Mesenchymal stem cell (in vitro differentiated cells and primary cell): Measurements from ENCODE around the gene USH2A.

Source experiments
- DNase-seq: peaks from one replicate; pipeline ENCODE4 v3.0.0-alpha.2; 2013
- H2AFZ ChIP-seq: one replicate; pipeline ENCODE4 v1.6.1; 2013; ENCODE audit warnings: low read depth, mild to moderate bottlenecking, control low read depth, inconsistent platforms, low read length, moderate library complexity
- H2AK5ac ChIP-seq: 2 replicates; pipeline ENCODE4 v1.6.1; 2013; ENCODE audit warnings: low read length, moderate library complexity, mild to moderate bottlenecking, inconsistent platforms; ENCODE audit not compliant: severe bottlenecking
- H2BK120ac ChIP-seq: one replicate; pipeline ENCODE4 v1.6.1; 2013; ENCODE audit warnings: low read depth, mild to moderate bottlenecking, inconsistent platforms, low read length, moderate library complexity
- H2BK12ac ChIP-seq, 2 experiments: one replicate each; pipeline ENCODE4 v1.6.1; 2013; ENCODE audit warnings: inconsistent platforms in 2 of 2, low read length in 2 of 2, mild to moderate bottlenecking in 2 of 2, moderate library complexity in 2 of 2, control low read depth in 1 of 2
- H2BK15ac ChIP-seq: one replicate; pipeline ENCODE4 v1.6.1; 2013; ENCODE audit warnings: mild to moderate bottlenecking, low read depth, inconsistent platforms; ENCODE audit not compliant: poor library complexity, severe bottlenecking
- H2BK5ac ChIP-seq: 2 replicates; pipeline ENCODE4 v1.6.1; 2013; ENCODE audit warnings: low read depth, mild to moderate bottlenecking, low read length, control low read depth, inconsistent platforms; ENCODE audit not compliant: poor library complexity, severe bottlenecking
- H3K14ac ChIP-seq, 2 experiments: one replicate each; pipeline ENCODE4 v1.6.1; 2013; ENCODE audit warnings: inconsistent platforms in 2 of 2, low read length in 2 of 2, control low read depth in 1 of 2, mild to moderate bottlenecking in 1 of 2, moderate library complexity in 1 of 2
- H3K18ac ChIP-seq, 2 experiments: one replicate each; pipeline ENCODE4 v1.6.1; 2013; ENCODE audit warnings: inconsistent platforms in 2 of 2, low read length in 2 of 2, control low read depth in 1 of 2, low read depth in 1 of 2, mild to moderate bottlenecking in 1 of 2
- H3K23ac ChIP-seq, 2 experiments: one replicate each; pipeline ENCODE4 v1.6.1; 2013; ENCODE audit warnings: inconsistent platforms in 2 of 2, low read length in 2 of 2, mild to moderate bottlenecking in 2 of 2, moderate library complexity in 2 of 2, control low read depth in 1 of 2
- H3K27ac ChIP-seq: 2 replicates; pipeline ENCODE4 v1.5.1; 2013; ENCODE audit warnings: mild to moderate bottlenecking, moderate library complexity, low read length, control low read depth, inconsistent platforms; ENCODE audit not compliant: poor library complexity, severe bottlenecking
- H3K27me3 ChIP-seq, 2 experiments: 2 replicates each; pipeline versions ENCODE4 v1.6.1 to v1.7.0; 2013; ENCODE audit warnings: low read length in 2 of 2, mild to moderate bottlenecking in 2 of 2, moderate library complexity in 2 of 2, control low read depth in 1 of 2, inconsistent platforms in 1 of 2; ENCODE audit not compliant: control insufficient read depth in 1 of 2, insufficient read depth in 1 of 2
- H3K36me3 ChIP-seq, 2 experiments: 2 replicates each; pipeline versions ENCODE4 v1.6.1 to v1.7.0; 2013; ENCODE audit warnings: low read length in 2 of 2, control low read depth in 1 of 2, inconsistent platforms in 1 of 2, low read depth in 1 of 2, mild to moderate bottlenecking in 1 of 2; ENCODE audit not compliant: insufficient read depth in 2 of 2, control insufficient read depth in 1 of 2
- H3K4ac ChIP-seq, 2 experiments: one replicate each; pipeline ENCODE4 v1.6.1; 2013; ENCODE audit warnings: inconsistent platforms in 2 of 2, low read length in 2 of 2, mild to moderate bottlenecking in 2 of 2, moderate library complexity in 2 of 2, control low read depth in 1 of 2, low read depth in 1 of 2
- H3K4me1 ChIP-seq: 2 replicates; pipeline ENCODE4 v1.6.1; 2013; ENCODE audit warnings: low read depth, low read length, control low read depth; ENCODE audit not compliant: control insufficient read depth, insufficient read depth
- H3K4me2 ChIP-seq: 2 replicates; pipeline ENCODE4 v1.6.1; 2013; ENCODE audit warnings: low read length, mild to moderate bottlenecking, inconsistent platforms; ENCODE audit not compliant: poor library complexity, severe bottlenecking
- H3K4me3 ChIP-seq, 2 experiments: 2 replicates each; pipeline versions ENCODE4 v1.5.1 to v1.7.0; 2013; ENCODE audit warnings: low read length in 2 of 2, mild to moderate bottlenecking in 2 of 2, control low read depth in 1 of 2, low read depth in 1 of 2; ENCODE audit not compliant: insufficient read depth in 1 of 2
- H3K79me1 ChIP-seq: replicated peaks from 2 replicates; pipeline ENCODE4 v1.6.1; 2013; ENCODE audit warnings: mild to moderate bottlenecking, control low read depth, low read length, inconsistent platforms; ENCODE audit not compliant: poor library complexity, severe bottlenecking
- H3K9ac ChIP-seq: 2 replicates; pipeline ENCODE4 v1.7.0; 2013; ENCODE audit warnings: mild to moderate bottlenecking, low read length, moderate library complexity
- H3K9me3 ChIP-seq: 2 replicates; pipeline ENCODE4 v1.7.0; 2013; ENCODE audit warnings: mild to moderate bottlenecking, low read length; ENCODE audit not compliant: control insufficient read depth
- H4K8ac ChIP-seq: one replicate; pipeline ENCODE4 v1.6.1; 2013; ENCODE audit warnings: inconsistent platforms, mild to moderate bottlenecking, low read length, moderate library complexity
- H4K91ac ChIP-seq: one replicate; pipeline ENCODE4 v1.6.1; 2013; ENCODE audit warnings: mild to moderate bottlenecking, low read length, inconsistent platforms
- WGBS: methylation state at CpG from one replicate; pipeline ENCODE4 v1.1.7; 2013; ENCODE audit warnings: mixed read lengths; 5-methylcytosine and 5-hydroxymethylcytosine counted together

Gene USH2A

DNA sequence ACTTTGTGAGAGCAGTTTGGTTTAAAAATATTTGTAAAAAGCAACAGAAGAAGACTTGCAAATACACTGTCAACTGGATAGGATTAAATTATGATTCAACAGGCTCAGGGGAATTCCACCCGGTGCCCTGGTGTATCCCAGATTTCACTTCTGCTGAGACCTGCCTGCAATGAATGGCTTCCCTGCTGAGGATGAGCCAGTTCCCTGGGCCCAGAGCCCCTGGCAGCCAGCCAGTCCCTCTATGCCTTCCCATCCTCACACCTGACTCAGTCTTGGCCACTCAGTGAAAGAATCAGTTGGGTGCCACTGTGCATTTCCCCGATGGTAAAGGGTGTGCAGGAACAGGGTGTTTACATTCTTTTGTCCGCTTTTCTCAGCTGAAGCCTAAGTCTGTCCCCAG is 791.8 kb downstream of the USH2A start:
- Histone ChIP-seq H2AFZ (no peak overlapping the region), H3K4me3 (no peak overlapping the region), H3K4ac (no peak overlapping the region), H4K8ac (no peak overlapping the region), H3K27ac (no peak overlapping the region), H3K4me2 (no peak overlapping the region), H3K9me3 (no peaks in the 10 kb centered on the region), H2BK12ac (no peak overlapping the region), H3K36me3 (no peaks in the 10 kb centered on the region), H2BK5ac (no peak overlapping the region), H3K23ac (no peak overlapping the region), H4K91ac (no peak overlapping the region), H3K4me1 (peaks cover 6% of the 10 kb centered on the region), H3K14ac (no peak overlapping the region), H2AK5ac (no peak overlapping the region), H3K9ac (no peak overlapping the region), H3K79me1 (no peaks in the 10 kb centered on the region), H2BK15ac (no peak overlapping the region), H3K27me3 (no peaks in the 10 kb centered on the region), H3K18ac (no peak overlapping the region), H2BK120ac (no peak overlapping the region)
- DNase-seq: peak; percentile 6
- WGBS: 61% methylated on average over 3 of the region's 3 CpGs

DNA sequence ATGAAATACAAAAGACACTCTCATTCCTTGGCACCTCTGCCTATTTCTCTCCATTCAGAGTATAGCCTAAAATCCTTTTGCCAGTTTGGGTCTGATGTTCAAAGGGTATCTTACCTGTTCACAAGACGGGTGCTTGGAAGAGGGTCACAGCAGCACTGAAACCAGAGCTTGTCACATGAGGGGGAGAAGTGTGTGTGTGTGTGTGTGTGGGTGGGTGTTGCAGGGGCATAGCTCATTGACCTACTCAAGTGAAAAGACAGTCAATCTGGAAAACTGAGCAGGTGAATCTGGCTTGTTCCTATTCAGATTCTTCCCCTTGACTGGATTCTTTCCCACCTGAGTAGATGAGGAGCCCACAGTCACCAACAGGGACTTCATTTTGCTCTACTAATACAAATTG is 792.2 kb downstream of the USH2A start:
- Histone ChIP-seq H3K23ac (no peak overlapping the region), H2BK120ac (no peak overlapping the region), H3K14ac (no peak overlapping the region), H3K9ac (no peak overlapping the region), H2AK5ac (no peak overlapping the region), H3K79me1 (no peaks in the 10 kb centered on the region), H4K91ac (no peak overlapping the region), H3K9me3 (no peaks in the 10 kb centered on the region), H3K4me3 (no peak overlapping the region), H3K4ac (no peak overlapping the region), H2BK5ac (no peak overlapping the region), H2BK15ac (no peak overlapping the region), H3K4me2 (no peak overlapping the region), H2AFZ (no peak overlapping the region), H4K8ac (no peak overlapping the region), H3K36me3 (no peaks in the 10 kb centered on the region), H2BK12ac (no peak overlapping the region), H3K27ac (no peak overlapping the region), H3K18ac (no peak overlapping the region), H3K27me3 (no peaks in the 10 kb centered on the region), H3K4me1 (peaks cover 6% of the 10 kb centered on the region)
- DNase-seq: no peak
- WGBS: 80% methylated on average over 1 of the region's 1 CpG

DNA sequence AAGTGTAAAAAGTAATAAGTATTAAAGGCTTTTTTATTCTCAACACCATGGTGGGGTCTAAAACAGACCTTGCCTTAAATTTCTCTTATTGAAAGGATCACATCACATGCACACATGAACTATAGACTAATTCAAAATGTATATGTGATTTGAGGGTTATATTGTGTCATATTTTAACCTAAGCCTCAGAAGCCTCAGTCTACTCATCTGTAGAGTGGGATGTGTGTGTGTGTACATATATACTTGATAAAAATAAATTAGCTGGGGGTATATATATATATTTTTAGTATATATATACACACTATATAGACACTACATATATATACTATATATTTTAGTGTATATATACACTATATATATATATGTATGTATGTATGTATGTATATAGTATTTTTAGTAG is 797.3 kb downstream of the USH2A start:
- Histone ChIP-seq H3K4me2 (no peak overlapping the region), H3K23ac (no peak overlapping the region), H3K27me3 (no peaks in the 10 kb centered on the region), H3K4ac (no peak overlapping the region), H3K9me3 (no peaks in the 10 kb centered on the region), H3K79me1 (no peaks in the 10 kb centered on the region), H3K4me3 (no peak overlapping the region), H2BK12ac (no peak overlapping the region), H3K4me1 (peaks cover under 1% of the 10 kb centered on the region), H3K36me3 (peaks cover 0 to 44% of the 10 kb centered on the region in 2 experiments), H2AK5ac (no peak overlapping the region), H4K8ac (no peak overlapping the region), H3K9ac (no peak overlapping the region), H3K27ac (no peak overlapping the region), H2BK5ac (no peak overlapping the region), H2AFZ (no peak overlapping the region), H3K14ac (no peak overlapping the region), H2BK120ac (no peak overlapping the region), H4K91ac (no peak overlapping the region), H2BK15ac (no peak overlapping the region), H3K18ac (no peak overlapping the region)
- DNase-seq: no peak

GRCh38 chr1:215623162-215623561 is 800.1 kb downstream of the USH2A start:
- Histone ChIP-seq H2BK12ac (no peak overlapping the region), H3K14ac (no peak overlapping the region), H3K18ac (no peak overlapping the region), H3K23ac (no peak overlapping the region), H2AFZ (no peak overlapping the region), H3K79me1 (no peaks in the 10 kb centered on the region), H4K8ac (no peak overlapping the region), H3K4ac (no peak overlapping the region), H2BK120ac (no peak overlapping the region), H2AK5ac (no peak overlapping the region), H2BK5ac (no peak overlapping the region), H4K91ac (no peak overlapping the region), H3K4me2 (no peak overlapping the region), H3K9ac (no peak overlapping the region), H3K9me3 (no peaks in the 10 kb centered on the region), H3K27me3 (no peaks in the 10 kb centered on the region), H3K36me3 (peaks cover 0 to 72% of the 10 kb centered on the region in 2 experiments), H3K4me3 (no peak overlapping the region), H2BK15ac (no peak overlapping the region), H3K27ac (no peak overlapping the region), H3K4me1 (no peaks in the 10 kb centered on the region)
- 88% methylated on average over 2 of the region's 4 CpGs for WGBS
- DNase-seq: no peak
